Body of pancreas (tissue), 4 donors: Measurements from ENCODE around the gene TFAP2B.

Experiments
- POLR2A ChIP-seq, 3 donors: fragments of 450-650 bp; IDR thresholded peaks; one replicate each; pipeline ENCODE4 v1.6.1; 2016; ENCODE audit warnings: antibody characterized with exemption in 3 of 3, mild to moderate bottlenecking in 2 of 3
- TF ChIP-seq, protein P1 (sequence below), 7 experiments: fragments of 450-650 bp in 4 of 7; fragments of 200-600 bp in 3 of 7; sonication (generic) in 3 of 7; IDR thresholded peaks; one replicate each; pipeline ENCODE4 v1.5.1; 2016 to 2019; ENCODE audit warnings: antibody characterized with exemption in 7 of 7

DNA sequence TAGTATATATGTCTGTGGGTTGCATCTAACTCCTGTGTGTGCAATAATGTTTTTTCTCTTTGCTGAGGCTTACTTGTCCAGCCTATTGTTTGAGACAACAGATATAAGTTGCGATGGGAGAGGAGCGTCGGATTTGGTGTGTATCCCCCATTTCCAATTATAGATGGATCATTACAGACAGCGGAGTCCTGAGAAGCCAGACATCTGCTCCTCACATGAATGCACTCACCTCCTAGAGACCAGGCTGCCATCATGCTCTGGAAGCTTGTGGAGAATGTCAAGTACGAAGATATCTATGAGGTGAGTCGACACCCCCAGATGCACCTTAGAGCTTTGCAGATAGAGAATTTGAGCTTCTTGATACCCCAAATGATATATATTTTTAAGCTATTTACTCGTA lies at the start of gene TFAP2B:
- TF ChIP-seq, protein P1, sequence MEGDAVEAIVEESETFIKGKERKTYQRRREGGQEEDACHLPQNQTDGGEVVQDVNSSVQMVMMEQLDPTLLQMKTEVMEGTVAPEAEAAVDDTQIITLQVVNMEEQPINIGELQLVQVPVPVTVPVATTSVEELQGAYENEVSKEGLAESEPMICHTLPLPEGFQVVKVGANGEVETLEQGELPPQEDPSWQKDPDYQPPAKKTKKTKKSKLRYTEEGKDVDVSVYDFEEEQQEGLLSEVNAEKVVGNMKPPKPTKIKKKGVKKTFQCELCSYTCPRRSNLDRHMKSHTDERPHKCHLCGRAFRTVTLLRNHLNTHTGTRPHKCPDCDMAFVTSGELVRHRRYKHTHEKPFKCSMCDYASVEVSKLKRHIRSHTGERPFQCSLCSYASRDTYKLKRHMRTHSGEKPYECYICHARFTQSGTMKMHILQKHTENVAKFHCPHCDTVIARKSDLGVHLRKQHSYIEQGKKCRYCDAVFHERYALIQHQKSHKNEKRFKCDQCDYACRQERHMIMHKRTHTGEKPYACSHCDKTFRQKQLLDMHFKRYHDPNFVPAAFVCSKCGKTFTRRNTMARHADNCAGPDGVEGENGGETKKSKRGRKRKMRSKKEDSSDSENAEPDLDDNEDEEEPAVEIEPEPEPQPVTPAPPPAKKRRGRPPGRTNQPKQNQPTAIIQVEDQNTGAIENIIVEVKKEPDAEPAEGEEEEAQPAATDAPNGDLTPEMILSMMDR (IDR thresholded peaks at IDR 0.05) = no peak
- no peak for TF ChIP-seq POLR2A (IDR thresholded peaks at IDR 0.05)
